ENCODE data around the gene OSER1. TPM values are rescaled to one million over a fixed set of nuclear protein-coding genes. Genes with fewer than 3 reads are reported as not detected.

The OSER1 gene
- total RNA-seq, 1 experiment from 2014 or later = 32.0 TPM

GRCh38 chr20:44181611-44182010, 29.0 kb downstream of the OSER1 start:
- no peak for DNase-seq (ENCODE audit: extremely low read depth, low read depth)

GRCh38 chr20:44180814-44181213, 29.8 kb downstream of the OSER1 start:
- DNase-seq (ENCODE audit: extremely low read depth, low read depth) = no peak

GRCh38 chr20:44176833-44177534, 33.6 kb downstream of the OSER1 start:
- DNase-seq (ENCODE audit: extremely low read depth, low read depth) = peak; percentile 48

DNA sequence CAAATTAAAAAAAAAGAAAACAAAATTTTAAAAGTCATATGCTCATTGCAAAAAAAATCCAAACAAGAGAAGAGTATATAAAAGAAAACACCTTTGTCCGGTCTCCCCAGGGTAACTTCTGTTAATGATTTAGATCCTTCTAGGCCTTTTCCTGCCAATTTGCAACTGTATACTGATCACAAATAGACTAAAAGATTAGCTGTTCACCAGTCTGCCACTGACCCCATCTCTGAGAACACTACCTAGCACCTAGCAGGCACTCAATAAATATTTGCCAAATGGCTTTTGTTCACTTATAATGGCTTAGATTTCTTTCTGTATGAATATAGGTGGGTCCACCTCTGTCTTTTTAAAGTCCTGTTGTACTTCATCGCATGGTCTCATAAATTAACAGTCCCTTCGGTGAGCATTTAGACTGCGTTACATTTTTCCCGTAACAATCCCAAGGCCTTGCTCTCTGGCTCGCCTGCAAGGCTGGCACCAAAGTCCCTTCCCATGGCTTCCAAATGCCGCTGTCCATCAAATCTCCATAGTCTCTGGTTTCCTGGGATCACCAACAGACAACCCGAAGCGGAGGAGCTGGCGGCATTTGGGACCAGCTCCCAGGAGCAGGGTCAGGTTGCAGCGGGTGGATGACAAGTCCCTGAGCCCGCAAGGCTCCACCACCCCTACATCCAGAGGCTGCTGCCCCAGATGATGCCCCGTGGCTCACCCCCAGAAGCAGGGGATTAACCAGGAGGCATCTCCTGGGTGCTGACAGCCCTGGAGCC, 35.4 kb downstream of the OSER1 start:
- no peak for DNase-seq (ENCODE audit: extremely low read depth, low read depth)

DNA sequence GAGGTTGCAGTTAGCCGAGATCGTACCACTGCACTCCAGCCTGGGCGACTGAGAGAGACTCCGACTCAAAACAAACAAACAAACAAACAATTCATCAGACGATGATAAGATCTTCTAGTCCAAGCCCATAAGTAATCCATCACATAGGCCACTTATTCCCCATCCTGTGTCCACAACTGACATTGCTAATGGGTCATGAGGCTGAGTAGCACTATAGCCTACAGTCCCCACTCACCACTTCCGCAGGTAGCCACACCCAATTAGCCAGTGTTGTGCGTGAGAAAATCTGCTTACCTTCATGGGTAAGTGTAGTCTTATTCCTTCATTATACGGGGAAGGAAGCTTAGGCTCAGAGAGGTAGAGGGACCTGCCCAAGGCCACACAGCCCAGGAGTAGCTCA, 36.7 kb downstream of the OSER1 start:
- DNase-seq (ENCODE audit: extremely low read depth, low read depth) = no peak

GRCh38 chr20:44173116-44173515, 37.5 kb downstream of the OSER1 start:
- DNase-seq (ENCODE audit: extremely low read depth, low read depth) = no peak

- DNase-seq (ENCODE audit: extremely low read depth, low read depth) = no peak
These were observed 38.0 kb downstream of the OSER1 start for GRCh38 chr20:44172572-44172950.

- no peak for DNase-seq (ENCODE audit: extremely low read depth, low read depth)
These were observed 38.6 kb downstream of the OSER1 start for GRCh38 chr20:44171775-44172571.

DNA sequence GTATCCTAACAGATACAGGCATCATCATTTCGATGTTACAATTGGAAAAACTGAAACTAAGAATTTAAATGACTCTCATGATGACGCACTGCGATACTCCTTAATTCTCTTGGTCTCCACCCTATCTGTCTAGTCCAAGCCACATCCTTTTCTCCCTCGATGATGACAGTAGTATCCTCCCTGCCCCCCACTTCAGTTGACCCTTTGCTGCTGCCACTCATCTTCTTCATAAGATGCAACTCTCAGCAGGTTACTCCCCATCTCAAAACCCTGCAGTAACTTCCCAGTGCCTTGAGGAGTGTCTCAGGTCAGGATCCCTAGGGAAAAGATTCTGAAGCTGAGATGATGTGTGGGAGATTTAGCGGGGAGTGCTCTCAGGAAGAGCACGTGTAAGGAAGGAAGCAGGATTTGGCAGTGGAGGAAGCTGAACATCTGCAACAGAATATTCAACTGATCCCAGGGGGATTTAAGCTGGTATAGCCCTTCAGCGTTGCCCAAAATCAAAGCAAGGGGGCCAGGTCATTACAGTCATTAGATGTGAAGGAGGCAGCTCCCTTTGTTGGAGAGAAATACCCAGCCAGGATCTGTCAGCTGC, 39.7 kb downstream of the OSER1 start:
- DNase-seq (ENCODE audit: extremely low read depth, low read depth) = no peak

DNA sequence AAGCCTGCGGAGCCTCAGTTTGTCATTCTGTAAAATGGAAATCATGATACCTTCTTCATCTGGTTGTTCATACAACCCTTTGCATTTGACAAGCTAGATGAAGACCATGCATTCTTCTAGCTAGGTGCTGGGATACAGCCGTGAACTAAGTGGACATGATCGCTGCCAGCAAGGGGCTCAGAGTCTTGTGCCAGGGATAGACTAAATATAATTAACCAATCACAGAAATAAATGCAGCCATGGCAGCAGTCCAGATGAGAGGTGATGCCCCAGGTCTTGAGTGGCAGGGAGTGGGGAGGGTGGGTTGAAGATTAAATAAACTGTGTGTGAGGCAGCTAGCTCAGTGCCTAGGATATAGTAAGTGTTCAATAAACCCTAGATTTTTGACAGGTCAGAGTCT, 42.8 kb downstream of the OSER1 start:
- DNase-seq (ENCODE audit: extremely low read depth, low read depth) = no peak

GRCh38 chr20:44166477-44166876, 44.1 kb downstream of the OSER1 start:
- peak; percentile 32 for DNase-seq (ENCODE audit: extremely low read depth, low read depth)

- no peak for DNase-seq (ENCODE audit: extremely low read depth, low read depth)
These were observed 44.6 kb downstream of the OSER1 start for GRCh38 chr20:44166008-44166407.

- no peak for DNase-seq (ENCODE audit: extremely low read depth, low read depth)
These were observed 50.4 kb downstream of the OSER1 start for GRCh38 chr20:44160133-44160532.

DNA sequence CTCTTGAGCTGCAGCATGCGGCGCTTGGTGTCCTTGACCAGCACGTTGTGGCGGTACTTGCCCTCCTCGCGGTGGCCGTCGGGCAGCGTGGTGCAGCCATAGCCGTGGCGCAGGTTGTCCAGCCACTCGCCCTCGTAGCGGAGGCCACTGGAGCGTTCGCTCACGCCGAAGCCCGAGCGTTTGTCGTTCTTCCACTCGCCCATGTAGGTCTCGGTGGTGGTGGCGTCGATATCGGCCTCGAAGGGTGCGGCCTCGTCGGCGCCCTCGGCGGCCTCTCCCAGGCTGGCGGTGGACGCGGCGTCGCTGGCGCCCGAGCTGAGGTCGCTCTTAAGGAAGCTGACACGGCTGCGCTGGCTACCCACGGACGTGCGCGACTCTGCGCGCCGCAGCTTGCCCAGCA, 50.9 kb downstream of the OSER1 start:
- no peak for DNase-seq (ENCODE audit: extremely low read depth, low read depth)

DNA sequence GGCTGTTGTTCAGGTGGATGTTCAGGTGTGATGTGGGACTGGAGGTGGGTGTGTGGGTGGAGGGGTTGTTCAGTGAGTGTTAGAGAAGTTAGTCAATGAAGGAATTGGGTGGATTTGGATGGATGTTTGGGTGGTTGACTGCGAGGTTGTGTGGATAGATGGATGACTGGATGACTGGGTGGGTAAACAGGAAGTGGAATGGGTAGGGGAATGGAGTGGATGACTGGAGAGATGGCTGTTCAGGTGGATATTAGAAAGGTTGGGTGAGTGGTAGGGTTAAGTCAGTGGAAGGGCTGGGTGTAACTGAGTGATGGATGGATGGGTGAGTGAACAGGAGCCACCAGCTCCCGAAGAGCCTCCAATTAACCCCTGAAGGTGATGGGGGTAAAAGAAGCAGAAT, 51.4 kb downstream of the OSER1 start:
- no peak for DNase-seq (ENCODE audit: extremely low read depth, low read depth)

DNA sequence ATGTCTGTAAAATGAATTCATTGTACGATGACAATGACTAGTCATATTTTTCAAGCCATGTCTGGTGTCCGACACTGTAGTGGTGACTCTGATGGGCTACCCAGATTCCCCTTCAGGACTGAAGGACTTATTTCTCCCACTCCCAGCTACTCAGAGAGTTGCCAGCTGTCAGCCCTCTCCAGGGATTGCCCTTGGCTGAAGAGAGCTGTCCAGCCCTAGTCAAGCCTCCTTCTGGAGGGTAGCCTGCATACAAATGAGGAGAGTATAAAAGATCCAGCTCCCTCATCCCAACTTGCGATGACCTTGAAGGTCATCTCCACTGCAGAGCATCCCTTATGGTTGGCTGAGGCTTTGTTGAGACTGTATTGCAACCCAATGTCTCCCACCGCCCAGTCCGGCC, 53.5 kb downstream of the OSER1 start:
- no peak for DNase-seq (ENCODE audit: extremely low read depth, low read depth)

DNA sequence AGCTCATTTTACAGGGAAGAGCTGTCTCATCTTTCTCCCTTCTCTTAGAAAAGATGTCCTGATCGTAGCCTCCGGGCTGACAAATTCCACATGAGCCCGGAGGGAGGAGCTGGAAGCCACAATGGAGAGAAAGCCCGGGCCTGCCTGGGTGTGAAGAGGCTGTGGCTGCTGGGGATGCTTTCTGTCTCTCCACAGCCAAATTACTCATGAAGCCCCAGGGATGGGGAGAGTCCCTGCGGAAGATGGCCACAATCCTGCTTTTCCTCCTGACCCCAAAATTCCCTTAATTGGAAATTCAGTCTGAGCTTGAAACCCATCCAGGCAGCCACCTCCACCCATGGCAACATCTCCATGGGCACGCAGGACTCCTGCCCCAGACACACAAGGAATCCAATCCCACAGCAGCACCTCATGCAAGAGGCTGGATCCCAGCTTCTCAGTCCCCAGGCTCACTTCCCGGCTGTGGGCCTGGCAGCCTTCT, 56.0 kb downstream of the OSER1 start:
- DNase-seq (ENCODE audit: extremely low read depth, low read depth) = no peak

GRCh38 chr20:44153636-44154043, 56.9 kb downstream of the OSER1 start:
- no peak for DNase-seq (ENCODE audit: extremely low read depth, low read depth)

- no peak for DNase-seq (ENCODE audit: extremely low read depth, low read depth)
These were observed 58.8 kb downstream of the OSER1 start for GRCh38 chr20:44151621-44152416.

GRCh38 chr20:44146272-44146671, 64.3 kb downstream of the OSER1 start:
- DNase-seq (ENCODE audit: extremely low read depth, low read depth) = no peak
